Suprapubic skin (tissue), 3 donors: ENCODE results near the gene APMAP.
A peak's percentile ranks its signal among the peaks of the same experiment; 100 is the strongest.

Experiments used
- POLR2A ChIP-seq, 2 donors: fragments of 450-650 bp; IDR thresholded peaks; one replicate each; pipeline ENCODE4 v1.6.1; 2017; ENCODE audit warnings: antibody characterized with exemption in 2 of 2, mild to moderate bottlenecking in 2 of 2, moderate library complexity in 2 of 2
- TF ChIP-seq, protein P1 (sequence below), 2 donors: fragments of 200-600 bp in 1 of 2; fragments of 450-650 bp in 1 of 2; sonication (generic) in 1 of 2; IDR thresholded peaks; one replicate each; pipeline ENCODE4 v1.5.1; 2016 to 2019; ENCODE audit warnings: antibody characterized with exemption in 2 of 2, mild to moderate bottlenecking in 1 of 2, moderate library complexity in 1 of 2

- TF ChIP-seq, protein P1, sequence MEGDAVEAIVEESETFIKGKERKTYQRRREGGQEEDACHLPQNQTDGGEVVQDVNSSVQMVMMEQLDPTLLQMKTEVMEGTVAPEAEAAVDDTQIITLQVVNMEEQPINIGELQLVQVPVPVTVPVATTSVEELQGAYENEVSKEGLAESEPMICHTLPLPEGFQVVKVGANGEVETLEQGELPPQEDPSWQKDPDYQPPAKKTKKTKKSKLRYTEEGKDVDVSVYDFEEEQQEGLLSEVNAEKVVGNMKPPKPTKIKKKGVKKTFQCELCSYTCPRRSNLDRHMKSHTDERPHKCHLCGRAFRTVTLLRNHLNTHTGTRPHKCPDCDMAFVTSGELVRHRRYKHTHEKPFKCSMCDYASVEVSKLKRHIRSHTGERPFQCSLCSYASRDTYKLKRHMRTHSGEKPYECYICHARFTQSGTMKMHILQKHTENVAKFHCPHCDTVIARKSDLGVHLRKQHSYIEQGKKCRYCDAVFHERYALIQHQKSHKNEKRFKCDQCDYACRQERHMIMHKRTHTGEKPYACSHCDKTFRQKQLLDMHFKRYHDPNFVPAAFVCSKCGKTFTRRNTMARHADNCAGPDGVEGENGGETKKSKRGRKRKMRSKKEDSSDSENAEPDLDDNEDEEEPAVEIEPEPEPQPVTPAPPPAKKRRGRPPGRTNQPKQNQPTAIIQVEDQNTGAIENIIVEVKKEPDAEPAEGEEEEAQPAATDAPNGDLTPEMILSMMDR (IDR thresholded peaks at IDR 0.05), result peak; percentile 93 to 94
- no peak for TF ChIP-seq POLR2A (IDR thresholded peaks at IDR 0.05)
Observed at GRCh38 chr20:24994470-24995368, 2.2 kb upstream of the APMAP start.
